ENCODE results near the gene NRCAM. TPM values are rescaled to one million over a fixed set of nuclear protein-coding genes. Genes with fewer than 3 reads are reported as not detected.

NRCAM gene
- total and polyA plus RNA-seq, 10 of the 15 experiments (the other 5 are each of a cell fraction or from before 2014, with no cell fraction given): 0.30 to 2.0 (median 1.0) TPM

GRCh38 chr7:108332937-108333336 is 123.3 kb downstream of the NRCAM start (continued):
- no peak for TF ChIP-seq BACH1 (IDR thresholded peaks at IDR 0.05; ENCODE audit: borderline replicate concordance)
- no peak for TF ChIP-seq WRNIP1 (IDR thresholded peaks at IDR 0.05; ENCODE audit: borderline replicate concordance, low read depth, low read length)
- TF ChIP-seq CHD4 (IDR thresholded peaks at IDR 0.05): no peak
- no peak for TF ChIP-seq SKIL (IDR thresholded peaks at IDR 0.05; ENCODE audit: low read depth, poor library complexity, severe bottlenecking)
- TF ChIP-seq RFX5 (IDR thresholded peaks at IDR 0.05; ENCODE audit: low read depth, low read length): no peak
- TF ChIP-seq BCLAF1 (IDR thresholded peaks at IDR 0.05): no peak
- TF ChIP-seq NFXL1 (IDR thresholded peaks at IDR 0.05; ENCODE audit: borderline replicate concordance): no peak

- H3K27ac ChIP-seq (ENCODE audit: control insufficient read depth, insufficient read depth): no peak overlapping the region
- H4K20me1 ChIP-seq (ENCODE audit: control insufficient read depth, insufficient read depth): no peaks in the 10 kb centered on the region
- ChIA-PET RAD21 (ENCODE audit: unreplicated experiment) (no interaction called here), SMC1A (ENCODE audit: uncharacterized antibody, unreplicated experiment) (no interaction called here), POLR2A (no interaction called here), CTCF (no interaction called here)
- no peak overlapping the region for H3K9ac ChIP-seq (ENCODE audit: control insufficient read depth, insufficient read depth, low read length)
- DNase-seq (ENCODE audit: low read depth, low spot score) (no peak), FAIRE-seq (no peak), ATAC-seq (no peak)
- no peaks in the 10 kb centered on the region for H3K79me2 ChIP-seq (ENCODE audit: control insufficient read depth, insufficient read depth, low read length)
- no peaks in the 10 kb centered on the region for H3K36me3 ChIP-seq (ENCODE audit: control insufficient read depth in 2 of 2, insufficient read depth in 2 of 2, low read length in 1 of 2)
- BruUV-seq (replicated peaks): no TSS peak
- no peaks in the 10 kb centered on the region for H3K9me3 ChIP-seq (replicated peaks; ENCODE audit: control insufficient read depth, insufficient read depth, low read length)
- H3K4me2 ChIP-seq (ENCODE audit: control insufficient read depth, insufficient read depth): no peak overlapping the region
- 59% methylated on average over 1 of the region's 1 CpG for WGBS (ENCODE audit: insufficient coverage, insufficient replicate concordance, low lambda C conversion rate, missing lambda C conversion rate)
- peaks cover 16% of the 10 kb centered on the region for H3K4me1 ChIP-seq (ENCODE audit: control insufficient read depth, insufficient read depth, low read length)
- in situ Hi-C loops (cut with MboI) (no loop called here), intact Hi-C loops (cut with micrococcal nuclease; ENCODE audit: unreplicated experiment) (no loop called here)
- H3K4me3 ChIP-seq: no peak overlapping the region
- no peaks in the 10 kb centered on the region for H3K27me3 ChIP-seq (replicated peaks in 1 of 2; ENCODE audit: control insufficient read depth in 2 of 2, insufficient read depth in 2 of 2, low read length in 1 of 2)
- no peak overlapping the region for H2AFZ ChIP-seq (ENCODE audit: control insufficient read depth, low read depth, low read length)
- TF ChIP-seq MEF2A (IDR thresholded peaks at IDR 0.05; ENCODE audit: insufficient read depth, low read depth, low read length): no peak
- no peak for TF ChIP-seq RCOR1 (conservative IDR thresholded peaks at IDR 0.05; ENCODE audit: low read depth, low read length)
- TF ChIP-seq SMAD1 (IDR thresholded peaks at IDR 0.05; ENCODE audit: low read depth, partially characterized antibody): no peak
- no peak for TF ChIP-seq NFXL1 (IDR thresholded peaks at IDR 0.05; ENCODE audit: borderline replicate concordance)
- TF ChIP-seq CEBPZ (IDR thresholded peaks at IDR 0.05; ENCODE audit: low read depth, low read length): no peak
- no peak for TF ChIP-seq RB1 (IDR thresholded peaks at IDR 0.05; ENCODE audit: borderline replicate concordance)
- no peak for TF ChIP-seq PAX8 (IDR thresholded peaks at IDR 0.05)
- no peak for TF ChIP-seq HDAC2 (IDR thresholded peaks at IDR 0.05)
These were observed 124.3 kb downstream of the NRCAM start for GRCh38 chr7:108331971-108332370.
